GM21786 (cell line): ENCODE data around the gene HEATR5A.
"Not testable (repeated sequence)": the region's sequence is repeated elsewhere in the genome, so short reads cannot be mapped to it uniquely, and the experiment has no call there.

Source experiments
- ATAC-seq: cut with Tn5 transposase; IDR thresholded peaks from one replicate; pipeline ENCODE4 v1.9.1; 2021; ENCODE audit not compliant: unreplicated experiment

Gene HEATR5A

GRCh38 chr14:31287294-31287972 lies 132.9 kb downstream of the HEATR5A start:
- no peak for ATAC-seq

- ATAC-seq = no peak
These were observed 133.7 kb downstream of the HEATR5A start for GRCh38 chr14:31286456-31287293.

GRCh38 chr14:31283578-31284252 lies 136.6 kb downstream of the HEATR5A start:
- ATAC-seq = peak; percentile 74

DNA sequence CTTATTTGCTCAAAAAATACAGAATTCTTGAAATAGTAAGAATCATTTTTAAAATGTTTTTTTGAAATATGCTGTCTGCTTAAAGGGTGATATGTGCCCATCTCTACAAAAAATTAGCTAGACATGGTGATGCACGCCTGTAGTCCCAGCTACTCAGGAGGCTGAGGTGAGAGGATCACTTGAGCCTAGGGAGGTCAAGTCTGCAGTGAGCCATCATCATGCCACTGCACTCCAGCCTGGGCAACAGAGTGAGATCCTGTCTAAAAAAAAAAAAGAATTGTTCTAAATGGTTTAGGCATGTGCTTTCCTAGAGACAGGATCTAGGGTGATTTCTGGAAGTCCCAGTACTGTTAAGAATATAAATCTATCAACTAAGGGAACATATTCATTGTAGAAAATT lies 137.2 kb downstream of the HEATR5A start:
- ATAC-seq = no peak

- ATAC-seq = no peak
These were observed 139.5 kb downstream of the HEATR5A start for GRCh38 chr14:31280871-31281220.

DNA sequence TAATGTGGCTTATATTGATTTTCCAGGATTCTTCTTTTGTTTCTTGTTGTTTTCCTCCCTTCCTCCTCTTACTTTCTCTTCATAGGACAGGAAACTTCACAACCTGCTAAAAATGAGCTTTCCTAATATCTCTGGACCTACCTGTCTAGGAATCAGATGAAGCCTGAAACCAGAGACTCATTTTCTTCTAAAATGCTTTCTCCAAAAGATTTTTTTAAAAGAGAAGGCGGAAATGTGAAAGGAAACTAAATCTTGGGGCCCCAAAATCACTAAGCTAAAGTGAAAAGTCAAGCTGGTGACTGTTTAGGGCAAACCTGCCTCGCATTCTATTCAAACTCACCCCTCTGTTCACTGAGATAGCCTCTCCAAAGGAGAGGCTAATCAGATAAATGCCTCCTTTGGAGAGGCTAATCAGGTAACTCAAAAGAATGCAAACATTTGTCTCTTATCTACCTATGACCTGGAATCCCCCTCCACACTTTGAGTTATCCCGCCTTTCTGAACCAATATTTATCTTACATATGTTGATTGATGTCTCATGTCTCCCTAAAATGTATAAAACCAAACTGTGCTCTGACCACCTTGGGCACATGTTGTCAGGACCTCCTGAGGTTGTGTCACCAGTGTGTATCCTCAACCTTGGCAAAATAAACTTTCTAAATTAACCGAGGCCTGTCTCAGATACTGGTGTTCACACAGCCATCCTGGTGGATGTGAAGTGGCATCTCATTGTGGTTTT lies 140.0 kb downstream of the HEATR5A start:
- ATAC-seq = no peak

DNA sequence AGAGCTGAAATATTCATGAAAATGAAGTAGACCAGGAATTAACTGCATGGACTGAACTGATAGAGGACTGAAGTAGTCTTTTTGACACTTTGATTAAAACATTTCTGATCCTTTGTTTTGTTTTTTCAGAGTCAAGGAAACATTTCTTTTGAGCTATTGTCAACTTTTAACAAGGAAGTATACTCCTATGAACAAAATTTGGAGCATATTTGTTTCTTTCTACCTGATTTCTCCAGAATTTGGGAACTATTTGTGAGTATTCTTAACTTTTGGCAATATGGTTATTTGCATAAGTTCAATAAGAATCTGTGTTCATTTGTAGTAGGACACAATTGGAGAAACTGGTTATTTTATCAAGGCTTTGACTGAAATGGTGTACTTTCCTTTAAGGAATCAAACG lies 141.5 kb downstream of the HEATR5A start:
- no peak for ATAC-seq

GRCh38 chr14:31277085-31277484 lies 143.3 kb downstream of the HEATR5A start:
- ATAC-seq = no peak

DNA sequence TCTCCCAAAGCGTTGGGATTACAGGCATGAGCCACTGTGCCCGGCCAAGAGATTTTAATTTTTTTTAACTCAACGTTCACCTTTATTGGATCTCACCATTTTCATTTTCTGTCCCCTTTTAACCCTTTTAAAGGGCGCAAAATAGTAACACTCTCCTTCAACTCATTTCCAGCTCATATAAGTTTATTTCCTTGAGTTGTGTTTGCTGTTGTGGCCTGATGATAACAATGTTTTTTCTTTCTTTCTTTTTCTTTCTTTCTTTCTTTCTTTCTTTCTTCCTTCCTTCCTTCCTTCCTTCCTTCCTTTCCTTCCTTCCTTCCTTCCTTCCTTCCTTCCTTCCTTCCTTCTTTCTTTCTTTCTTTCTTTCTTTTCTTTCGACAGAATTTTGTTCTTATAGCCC lies 143.9 kb downstream of the HEATR5A start:
- ATAC-seq = not testable (repeated sequence)

- no peak for ATAC-seq
These were observed 144.6 kb downstream of the HEATR5A start for GRCh38 chr14:31275731-31276130.

DNA sequence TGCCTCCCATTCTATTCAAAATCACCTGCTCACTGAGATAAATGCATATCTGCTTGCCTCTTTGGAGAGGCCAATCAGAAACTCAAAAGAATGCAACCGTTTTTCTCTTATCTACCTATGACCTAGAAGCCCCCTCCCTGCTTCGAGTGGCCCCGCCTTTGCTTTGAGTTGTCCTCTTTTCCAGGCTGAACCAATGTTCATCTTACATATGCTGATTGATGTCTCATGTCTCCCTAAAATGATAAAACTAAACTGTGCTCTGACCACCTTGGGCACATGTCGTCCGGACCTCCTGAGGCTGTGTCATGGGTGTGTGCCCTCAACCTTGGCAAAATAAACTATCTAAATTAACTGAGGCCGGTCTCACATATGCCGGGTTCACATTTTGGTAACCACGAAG lies 148.7 kb downstream of the HEATR5A start:
- no peak for ATAC-seq

- no peak for ATAC-seq
These were observed 150.1 kb downstream of the HEATR5A start for GRCh38 chr14:31270196-31270772.

- ATAC-seq = no peak
These were observed 150.6 kb downstream of the HEATR5A start for GRCh38 chr14:31269634-31270195.

DNA sequence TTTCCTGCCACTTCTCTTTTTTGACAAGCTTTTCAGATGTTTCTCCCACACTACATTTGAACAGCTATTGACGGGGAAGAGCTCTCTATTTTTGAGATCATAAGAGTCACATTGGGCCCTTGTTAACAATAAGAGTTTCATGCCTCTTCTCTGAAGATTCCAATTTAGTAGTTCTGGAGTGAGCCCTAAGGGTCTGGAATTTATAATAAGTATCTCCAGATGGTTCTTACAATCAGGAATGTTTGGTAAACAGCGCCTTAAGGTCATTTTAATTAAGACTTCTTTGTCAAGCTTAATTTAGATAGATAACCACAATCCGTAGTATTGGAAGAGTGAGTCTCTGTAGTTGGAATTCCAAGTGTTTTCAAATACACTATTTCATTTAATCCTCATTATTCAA lies 152.1 kb downstream of the HEATR5A start:
- no peak for ATAC-seq

DNA sequence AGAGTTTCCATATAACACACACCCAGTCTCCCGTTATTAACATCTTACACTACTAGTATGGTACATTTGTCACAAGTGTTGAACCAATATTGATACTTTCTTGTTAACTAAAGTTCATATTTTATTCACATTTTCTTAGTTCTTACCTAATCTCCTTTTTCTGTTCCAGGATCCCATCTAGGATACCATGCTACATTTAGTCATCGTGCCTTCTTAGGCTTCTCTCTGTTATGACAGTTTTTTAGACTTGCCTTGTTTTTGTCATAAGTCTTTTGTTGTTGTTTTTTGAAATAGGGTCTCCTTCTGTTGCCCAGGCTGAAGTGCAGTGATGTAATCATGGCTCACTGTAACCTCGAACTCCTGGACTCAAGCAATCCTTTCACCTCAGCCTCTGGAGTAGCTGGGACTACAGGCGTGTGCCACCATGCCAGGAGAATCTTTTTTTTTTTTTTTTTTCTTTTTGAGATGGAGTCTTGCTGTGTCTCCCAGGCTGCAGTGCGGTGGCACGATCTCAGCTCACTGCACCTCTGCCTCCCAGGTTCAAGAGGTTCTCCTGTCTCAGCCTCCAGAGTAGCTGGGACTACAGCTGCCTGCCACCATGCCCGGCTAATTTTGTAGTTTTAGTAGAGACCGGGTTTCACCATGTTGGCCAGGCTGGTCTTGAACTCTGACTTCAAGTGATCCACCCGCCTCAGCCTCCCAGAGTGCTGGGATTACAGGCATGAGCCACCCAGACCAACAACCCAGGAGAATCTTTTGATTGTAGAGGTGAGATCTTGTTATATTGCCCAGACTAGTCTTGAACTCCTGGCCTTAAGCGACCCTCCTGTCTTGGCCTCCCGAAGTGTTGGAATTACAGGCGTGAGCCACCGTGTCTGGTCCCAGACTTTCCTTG lies 153.7 kb downstream of the HEATR5A start:
- ATAC-seq = no peak

DNA sequence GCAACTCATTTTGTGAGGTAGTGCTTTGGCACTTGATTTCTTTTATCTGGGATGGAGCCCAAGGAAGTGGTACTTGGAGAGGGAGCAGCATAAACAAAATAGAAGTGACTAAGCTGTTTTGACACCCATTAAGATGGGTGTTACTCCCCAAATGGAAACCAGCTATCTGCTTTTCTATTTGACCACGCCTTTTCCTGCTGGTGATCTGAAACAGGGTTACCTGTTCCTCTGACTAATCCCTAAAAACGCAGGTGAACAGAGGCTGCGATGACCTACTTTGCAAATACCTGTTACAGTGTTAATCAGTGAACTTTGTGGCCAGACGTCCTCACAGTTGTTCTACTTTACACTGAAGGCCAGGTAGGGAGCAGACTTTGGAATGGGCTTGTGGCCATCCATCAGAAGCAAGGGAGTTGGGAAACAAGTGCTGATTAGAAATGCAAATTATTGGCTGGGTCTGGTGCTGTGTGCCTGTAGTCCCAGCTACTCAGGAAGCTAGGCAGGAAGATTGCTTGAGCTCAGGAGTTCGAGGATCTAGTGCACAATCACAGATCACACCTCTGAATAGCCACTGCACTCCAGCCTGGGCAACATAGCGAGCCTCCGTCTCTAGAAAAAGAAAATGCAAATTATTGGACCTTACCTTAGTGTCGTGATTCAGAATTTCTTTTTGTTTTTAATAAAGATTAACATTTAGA lies 154.5 kb downstream of the HEATR5A start:
- no peak for ATAC-seq

DNA sequence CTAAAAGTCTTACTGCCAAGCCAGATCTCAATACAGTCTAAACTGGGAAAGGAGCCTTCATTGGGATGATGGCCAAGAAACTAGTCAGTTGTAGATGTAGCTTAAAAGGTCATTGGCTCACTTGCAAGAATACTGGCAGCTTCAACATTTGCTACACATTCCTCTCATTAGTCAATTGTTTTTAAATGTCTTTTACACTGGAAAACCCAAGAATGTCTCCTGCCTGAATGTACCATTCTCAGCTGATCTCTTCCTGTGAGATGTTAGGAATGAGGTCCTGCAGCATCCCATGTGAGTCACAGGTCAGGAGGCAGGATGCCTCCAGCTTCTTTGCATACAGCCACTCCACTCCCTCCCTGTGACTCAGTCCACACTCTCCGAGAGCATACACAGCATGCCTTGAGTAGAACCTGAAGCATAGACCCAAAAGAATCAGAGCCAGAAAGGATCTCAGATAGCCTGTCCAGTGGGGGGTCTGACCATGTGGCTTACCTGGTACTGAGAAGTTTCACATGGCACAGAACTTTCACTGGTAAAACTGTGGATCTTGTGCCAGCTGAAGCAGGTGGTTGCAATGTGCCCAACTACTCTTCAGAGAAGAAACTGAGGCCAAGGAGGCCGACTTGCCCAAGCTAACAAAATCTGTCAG lies 156.7 kb downstream of the HEATR5A start:
- no peak for ATAC-seq
